Left cardiac atrium (tissue), 4 donors: ENCODE measurements around the gene HMBS. TPM values are rescaled to one million over a fixed set of nuclear protein-coding genes. Genes with fewer than 3 reads are reported as not detected.
A peak's percentile ranks its signal among the peaks of the same experiment; 100 is the strongest.
"Not testable (repeated sequence)": the region's sequence is repeated elsewhere in the genome, so short reads cannot be mapped to it uniquely, and the experiment has no call there.

Experiments used
- ATAC-seq, 2 donors: fragments of 200-7000 bp; cut with Tn5 transposase; one replicate each; pipeline ENCODE4 v1.9.1; 2020; ENCODE audit warnings: mild to moderate bottlenecking in 2 of 2, moderate library complexity in 2 of 2
- DNase-seq: peaks from one replicate; pipeline ENCODE4 v3.0.0-alpha.2; 2020
- intact Hi-C, 2 donors: fragments of 100-400 bp; cut with DNase I; formaldehyde crosslinking; loops; one replicate each; pipeline versions ENCODE4 v1.14.1 to v1.15.1; 2022 to 2023
- total RNA-seq, 2 donors: library from RNA; stranded (reverse); fragmentation: NEBNext Ultra II Directional; extraction: Animal tissue kit (Norgen Biotek cat#: 25700); gene quantifications; one replicate each; pipeline ENCODE4 v1.2.1, GENCODE V29; 2021
- donor health status: DM: no; HTN: yes; CAD: no.
- donor health status: DM: no; HTN: yes; CAD: no; lungs with severe emphysema.
- donor health status: DM: yes; HTN: yes; CAD: no.
- donor health status: Dilated cardiomyopathy.

The HMBS gene
- total RNA-seq, 2 donors from 2014 or later, result 19.8 to 23.2 TPM

DNA sequence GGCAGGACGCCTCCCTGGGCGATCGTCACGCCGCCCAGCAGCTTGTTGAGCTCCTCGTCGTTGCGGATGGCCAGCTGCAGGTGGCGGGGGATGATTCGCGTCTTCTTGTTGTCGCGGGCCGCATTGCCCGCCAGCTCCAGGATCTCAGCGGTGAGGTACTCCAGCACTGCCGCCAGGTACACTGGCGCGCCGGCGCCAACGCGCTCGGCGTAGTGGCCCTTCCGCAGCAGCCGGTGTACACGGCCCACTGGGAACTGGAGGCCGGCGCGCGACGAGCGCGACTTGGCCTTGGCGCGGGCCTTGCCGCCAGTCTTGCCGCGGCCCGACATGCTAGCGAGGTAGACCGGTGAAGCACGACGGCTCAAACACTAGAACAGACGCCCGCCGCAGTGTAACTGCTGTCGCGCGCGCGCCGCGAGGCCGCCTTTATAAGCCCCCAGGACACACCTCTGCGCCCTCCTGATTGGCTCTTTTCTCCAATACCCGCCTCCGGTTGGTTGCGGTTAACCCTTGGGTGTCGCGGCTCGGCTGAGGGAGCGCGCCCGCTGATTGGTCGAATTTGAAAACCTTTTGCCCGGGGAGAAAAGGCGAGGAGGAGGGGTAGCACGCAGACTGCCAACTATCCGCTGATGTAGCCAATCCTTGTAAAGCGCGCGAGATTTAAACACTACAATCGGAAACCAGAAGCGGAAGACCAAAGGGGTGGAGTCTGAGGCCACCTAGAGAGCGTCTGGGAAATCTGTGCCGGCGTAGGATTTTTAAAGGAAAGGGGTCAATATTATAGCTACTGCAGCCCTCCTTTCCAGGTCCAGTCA, 10.6 kb downstream of the HMBS start:
- DNase-seq, result peak; percentile 99
- ATAC-seq, result peak; percentile 96
- intact Hi-C loops, result no loop called here

DNA sequence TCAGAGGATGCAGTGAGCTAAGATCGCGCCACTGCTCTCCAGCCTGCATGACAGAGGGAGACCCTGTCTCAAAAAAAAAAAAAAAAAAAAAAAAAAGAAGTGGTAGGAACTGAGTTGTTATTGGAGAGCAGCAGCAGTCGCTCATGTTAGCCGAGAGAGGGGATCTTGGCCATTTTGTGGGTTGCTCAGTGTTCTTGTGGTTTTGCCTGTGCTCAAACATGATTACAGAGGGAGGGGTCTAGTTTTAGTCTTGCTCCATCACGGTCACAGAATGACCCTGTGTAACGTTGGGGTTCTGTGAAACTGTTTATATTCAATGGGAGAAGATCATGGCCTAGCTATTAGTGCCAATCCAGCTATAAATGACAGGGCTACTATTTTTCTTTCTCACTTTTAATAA, 15.0 kb downstream of the HMBS start:
- intact Hi-C loops, result no loop called here
- DNase-seq (no peak), ATAC-seq (no peak)

DNA sequence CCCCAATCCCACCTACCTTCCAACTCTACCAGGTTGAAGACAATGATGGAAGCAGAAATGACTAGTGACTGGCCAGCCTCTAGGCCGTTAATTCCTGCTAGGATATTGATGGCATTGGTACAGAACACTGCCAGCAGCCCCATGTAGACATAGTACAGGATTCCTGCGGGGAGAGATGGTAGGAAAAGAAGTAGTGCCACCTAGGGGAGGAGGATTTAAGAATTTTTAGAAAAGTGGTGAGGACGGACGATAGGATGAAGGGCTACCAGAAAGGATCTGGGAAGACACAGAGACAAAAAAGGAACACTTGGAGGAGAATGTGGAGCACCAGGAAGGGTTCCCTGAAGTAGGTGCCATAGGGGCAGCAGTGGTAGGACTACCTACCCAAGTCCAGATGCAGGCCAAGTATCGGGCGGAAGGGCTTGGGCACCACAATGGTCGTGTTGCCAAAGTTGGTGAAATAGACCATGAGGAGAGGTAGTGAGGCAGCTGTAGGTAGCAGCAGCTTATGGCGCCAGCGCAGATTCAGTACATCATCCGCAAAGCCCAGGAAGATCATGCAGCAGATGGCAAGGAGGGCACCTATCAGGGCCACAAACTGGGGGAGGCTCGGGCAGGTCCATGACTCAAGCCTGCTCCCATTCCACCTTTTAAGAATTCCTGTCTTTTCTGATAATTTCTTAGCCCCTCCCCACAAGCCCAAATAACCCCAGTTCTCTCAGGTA, 15.7 kb downstream of the HMBS start:
- DNase-seq (no peak), ATAC-seq (no peak)
- intact Hi-C loops, result no loop called here

DNA sequence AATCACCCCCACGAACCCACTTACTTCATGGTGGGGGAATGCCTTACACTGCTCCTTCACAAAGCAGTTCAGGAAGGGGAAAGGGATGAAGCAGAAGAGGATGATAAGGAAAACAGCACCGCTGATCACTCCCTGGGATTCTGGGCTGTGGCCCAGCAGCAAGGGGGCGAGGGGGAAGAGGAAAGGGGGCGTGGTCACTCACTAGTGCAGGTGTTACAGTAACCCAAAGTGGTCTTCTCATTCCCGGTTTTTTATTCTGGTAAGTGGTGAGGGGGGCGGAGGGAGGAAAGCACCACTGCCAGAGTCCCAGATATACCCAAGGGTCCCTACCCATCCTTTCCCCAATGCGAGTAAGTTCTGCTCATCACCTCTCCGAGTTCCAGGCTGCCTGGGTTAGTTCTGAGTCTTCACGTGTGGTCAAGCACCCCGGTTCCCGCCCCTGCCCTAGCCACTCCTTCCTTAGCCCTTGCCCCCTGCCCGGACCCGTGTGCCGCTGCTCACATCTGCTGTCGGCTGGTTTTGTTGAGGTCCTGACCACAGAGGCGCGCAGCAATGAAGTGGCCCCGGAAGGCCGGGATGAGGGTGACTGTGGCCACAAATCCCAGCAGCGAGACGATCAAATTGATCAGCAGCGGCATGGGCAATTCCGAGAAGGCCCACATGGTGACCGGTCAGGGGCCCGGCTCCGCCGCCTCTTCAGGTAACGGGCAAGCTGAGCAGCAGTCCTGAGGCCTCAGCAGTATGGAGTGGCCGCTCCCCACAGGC, 16.5 kb downstream of the HMBS start:
- DNase-seq (no peak), ATAC-seq (peak; percentile 14 to 23)
- intact Hi-C loops, result no loop called here

DNA sequence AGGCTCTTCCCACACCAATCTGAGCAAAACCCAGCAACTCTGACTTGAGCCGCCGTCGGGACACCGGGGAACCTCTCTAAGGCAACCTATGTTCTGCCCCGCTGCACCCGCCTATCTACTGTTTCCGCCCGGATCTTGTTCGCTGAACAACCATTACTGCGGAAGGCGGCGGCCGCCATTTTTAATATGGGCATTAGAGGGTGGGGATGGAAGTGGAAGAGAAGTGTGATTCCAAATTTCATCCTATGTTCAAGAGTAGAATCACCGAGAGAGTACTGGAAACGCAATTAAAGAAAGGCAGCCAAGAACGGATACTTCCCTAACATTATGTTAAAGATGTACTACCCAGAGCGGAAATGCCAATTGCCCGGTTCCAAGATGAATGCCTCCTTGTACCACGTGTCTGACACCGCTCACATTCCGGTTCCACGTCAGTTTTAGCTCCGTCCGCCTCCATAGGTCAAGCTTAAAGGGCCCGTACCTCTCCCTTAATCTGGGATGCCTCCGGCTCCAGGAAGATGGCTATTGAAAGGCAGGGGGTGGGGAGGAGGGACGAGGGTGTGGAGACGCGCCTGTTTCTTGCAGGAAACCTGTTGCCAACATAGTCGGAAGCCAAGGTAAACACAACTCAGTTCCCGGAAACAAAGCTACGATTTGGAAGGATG, 17.2 kb downstream of the HMBS start, which contains the start of gene DPAGT1:
DPAGT1 (minus strand) TSS at position 95 of the 665 bp plus-strand sequence. CDS start 198 bp downstream, outside the sequence.
- intact Hi-C loops, result no loop called here
- ATAC-seq, result peak; percentile 95 to 96
- DNase-seq, result peak; percentile 91

DNA sequence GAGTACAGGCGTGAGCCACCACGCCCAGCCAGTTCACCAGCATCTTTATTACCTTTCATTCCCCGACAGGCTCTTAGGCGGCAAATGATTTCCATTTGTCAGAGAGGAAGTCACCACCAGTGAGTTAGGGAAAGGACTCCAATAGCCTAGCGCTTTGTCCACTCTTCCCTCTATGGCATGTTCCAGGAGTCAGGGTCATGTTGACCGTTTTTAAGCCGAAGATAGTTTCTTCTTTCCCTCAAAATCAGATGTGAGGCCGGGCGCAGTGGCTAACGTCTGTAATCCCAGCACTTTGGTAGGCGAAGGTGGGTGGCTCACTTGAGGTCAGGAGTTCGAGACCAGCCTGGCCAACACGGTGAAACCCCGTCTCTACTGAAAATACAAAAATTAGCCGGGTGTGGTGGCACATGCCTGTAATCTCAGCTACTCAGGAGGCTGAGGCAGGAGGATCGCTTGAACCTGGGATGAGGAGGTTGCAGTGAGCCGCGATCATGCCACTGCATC, 18.5 kb downstream of the HMBS start:
- intact Hi-C loops, DNase-seq, ATAC-seq: not testable (repeated sequence)

DNA sequence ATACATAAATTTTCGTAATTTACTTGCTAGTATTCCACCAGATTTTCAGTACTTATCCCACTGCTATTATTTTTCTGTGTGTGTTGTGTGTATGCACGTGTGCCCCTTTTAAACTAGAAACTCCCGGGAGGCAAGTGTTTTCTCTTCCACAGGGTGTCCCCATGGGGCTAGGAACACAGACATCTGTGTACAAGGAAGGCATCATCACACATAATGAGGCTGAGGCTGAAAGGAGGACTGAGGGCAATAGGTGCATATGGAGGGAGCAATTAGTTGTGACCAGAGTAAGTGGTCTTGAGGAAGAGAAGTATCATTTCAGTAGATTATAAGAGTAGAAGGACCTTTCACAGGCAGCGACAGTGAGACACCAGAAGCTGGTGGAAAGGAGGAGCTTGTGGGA, 19.1 kb downstream of the HMBS start:
- DNase-seq (no peak), ATAC-seq (no peak)
- intact Hi-C loops, result no loop called here

DNA sequence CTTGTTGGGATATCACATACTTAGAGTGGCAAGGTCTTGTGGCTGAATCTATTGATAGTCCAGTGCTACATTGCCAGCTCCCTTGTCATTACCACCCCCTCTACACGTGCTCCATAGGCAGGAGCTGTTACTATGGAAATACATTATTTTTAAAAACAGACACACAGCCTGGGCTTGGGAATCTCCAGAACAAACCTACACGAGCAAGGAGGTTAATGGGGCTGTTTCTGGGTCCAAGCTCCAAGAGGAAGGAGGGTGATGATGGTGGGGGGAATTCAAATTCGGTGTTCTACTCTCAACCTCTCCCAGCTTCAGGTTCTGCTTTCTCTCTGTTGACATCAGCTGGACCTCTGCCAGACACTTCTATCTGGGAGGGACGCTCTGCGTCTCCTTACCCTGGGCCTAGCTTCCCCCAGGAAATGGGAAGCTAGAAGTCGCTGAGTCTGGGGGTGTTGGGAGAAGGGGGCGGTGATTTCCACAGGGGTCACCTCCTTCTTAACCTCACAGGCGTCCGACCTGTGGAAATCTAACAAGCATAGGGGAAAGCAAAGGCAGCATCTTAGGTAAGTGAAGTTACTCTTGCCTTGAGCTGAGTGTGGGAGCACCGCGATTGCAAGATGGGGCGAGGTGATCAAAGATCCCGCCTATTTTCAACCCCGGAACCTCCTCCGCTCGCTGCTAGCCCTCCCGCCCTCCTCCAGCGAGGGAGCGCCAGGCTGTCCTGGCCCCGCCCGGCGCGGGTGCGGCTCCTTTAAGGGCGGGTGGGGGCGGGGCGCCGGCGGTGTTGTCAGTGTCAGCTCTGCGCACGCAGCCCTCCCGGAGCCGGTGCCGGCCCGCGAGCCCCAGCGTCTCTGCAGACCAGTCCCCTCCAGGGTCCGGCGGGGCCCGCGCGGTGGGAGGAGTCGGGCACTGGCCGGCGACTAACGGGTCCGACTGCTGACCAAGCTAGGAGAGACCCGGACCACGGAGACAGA, 22.2 kb downstream of the HMBS start, which contains the start of gene C2CD2L:
C2CD2L (plus strand) TSS at position 781 of the 974 bp plus-strand sequence. CDS start 398 bp downstream, outside the sequence.
- peak; percentile 93 for DNase-seq
- ATAC-seq, result peak; percentile 95 to 96
- intact Hi-C loops, result no loop called here

DNA sequence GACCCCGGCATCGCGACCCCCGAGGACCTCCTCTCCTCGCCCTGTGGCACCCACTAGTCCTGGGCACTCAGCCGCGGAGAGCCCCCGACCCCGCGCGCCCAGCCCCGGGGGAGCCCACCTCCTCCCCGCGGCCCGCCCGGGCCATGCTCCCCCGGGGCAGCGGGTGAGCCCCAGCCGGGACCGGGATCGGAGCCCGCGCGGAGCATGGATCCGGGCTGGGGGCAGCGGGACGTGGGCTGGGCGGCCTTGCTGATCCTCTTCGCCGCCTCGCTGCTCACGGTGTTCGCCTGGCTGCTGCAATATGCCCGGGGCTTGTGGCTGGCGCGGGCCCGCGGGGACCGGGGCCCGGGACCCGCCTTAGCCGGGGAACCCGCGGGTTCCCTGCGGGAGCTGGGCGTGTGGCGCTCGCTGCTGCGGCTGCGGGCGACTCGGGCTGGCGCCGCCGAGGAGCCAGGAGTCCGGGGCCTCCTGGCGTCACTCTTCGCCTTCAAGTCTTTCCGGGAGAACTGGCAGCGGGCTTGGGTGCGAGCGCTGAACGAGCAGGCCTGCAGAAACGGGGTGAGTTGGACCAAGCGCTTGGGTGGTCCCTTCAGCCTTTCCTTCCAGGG, 23.0 kb downstream of the HMBS start:
- ATAC-seq (peak; percentile 32 to 44), DNase-seq (no peak)
- intact Hi-C loops, result no loop called here

DNA sequence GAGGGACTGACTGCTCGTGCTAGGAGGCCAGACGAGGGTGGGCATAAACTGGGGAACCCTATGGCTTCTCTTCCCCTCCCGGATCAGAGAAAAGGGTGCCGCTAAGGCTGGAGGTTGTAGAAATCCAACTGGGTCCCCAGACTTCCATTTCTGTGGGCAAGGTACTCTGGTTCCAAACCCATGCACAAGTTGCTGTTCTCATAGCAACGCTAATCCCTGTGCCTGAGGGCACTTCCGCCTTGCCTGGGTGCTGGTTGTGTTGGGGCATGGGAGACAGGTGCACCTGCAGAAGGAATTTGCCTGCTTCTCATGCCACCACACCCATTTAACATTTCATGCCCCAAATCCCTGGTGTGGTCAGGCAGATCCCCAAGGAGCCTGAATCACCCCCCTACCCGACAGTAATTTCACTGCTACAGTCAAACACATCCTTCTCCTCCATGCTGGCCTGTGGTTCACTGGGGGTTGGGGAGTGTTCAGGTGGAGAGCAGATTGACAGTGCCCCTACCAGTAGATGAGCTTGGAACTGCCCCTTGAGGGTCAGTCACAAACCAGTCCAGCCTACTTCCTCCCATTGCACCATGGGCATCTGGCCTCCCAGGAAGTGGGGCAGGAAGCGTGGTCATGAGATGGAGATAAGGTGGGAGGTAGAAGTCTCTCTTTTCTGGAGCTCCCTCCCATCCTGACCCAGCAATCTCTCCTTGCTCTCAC, 23.6 kb downstream of the HMBS start:
- DNase-seq (no peak), ATAC-seq (no peak)
- intact Hi-C loops, result no loop called here

DNA sequence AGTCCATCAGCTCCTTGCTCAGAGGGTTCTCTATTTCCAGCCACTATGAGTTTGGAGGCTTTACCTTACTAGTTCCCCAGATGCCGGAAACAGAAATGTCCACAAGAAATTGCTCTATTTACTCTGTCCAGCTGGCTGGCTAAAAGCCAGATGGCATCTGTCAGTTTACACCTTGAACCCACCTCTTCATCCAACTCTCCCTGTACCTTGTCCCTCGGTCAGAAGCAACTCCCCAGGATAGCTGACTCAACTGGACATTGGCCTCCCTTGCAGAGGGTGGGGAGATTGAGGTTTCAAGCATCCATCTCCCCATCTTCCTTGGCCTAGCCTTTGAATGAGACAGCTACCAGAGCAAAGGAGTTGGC, 24.2 kb downstream of the HMBS start:
- no peak for ATAC-seq
- no peak for DNase-seq
- intact Hi-C loops, result no loop called here

DNA sequence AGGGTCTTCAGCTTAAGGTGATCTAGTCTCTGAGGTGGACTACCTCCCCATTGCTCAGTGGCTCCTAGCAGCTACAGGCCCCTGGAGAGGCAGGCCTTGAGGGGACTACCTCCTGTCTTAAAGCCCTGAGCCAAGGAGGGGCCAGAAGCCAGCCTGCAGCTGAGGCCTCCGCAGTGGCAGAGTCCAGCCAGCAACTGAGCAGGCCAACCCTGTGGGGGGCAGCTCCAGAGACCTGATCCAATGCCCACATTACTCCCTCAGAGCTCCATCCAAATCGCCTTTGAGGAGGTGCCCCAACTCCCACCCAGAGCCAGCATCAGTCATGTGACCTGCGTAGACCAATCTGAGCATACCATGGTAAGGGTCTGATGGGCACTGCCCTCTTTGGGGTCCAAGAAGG, 25.2 kb downstream of the HMBS start:
- DNase-seq, result no peak
- intact Hi-C loops, result no loop called here
- ATAC-seq, result no peak

DNA sequence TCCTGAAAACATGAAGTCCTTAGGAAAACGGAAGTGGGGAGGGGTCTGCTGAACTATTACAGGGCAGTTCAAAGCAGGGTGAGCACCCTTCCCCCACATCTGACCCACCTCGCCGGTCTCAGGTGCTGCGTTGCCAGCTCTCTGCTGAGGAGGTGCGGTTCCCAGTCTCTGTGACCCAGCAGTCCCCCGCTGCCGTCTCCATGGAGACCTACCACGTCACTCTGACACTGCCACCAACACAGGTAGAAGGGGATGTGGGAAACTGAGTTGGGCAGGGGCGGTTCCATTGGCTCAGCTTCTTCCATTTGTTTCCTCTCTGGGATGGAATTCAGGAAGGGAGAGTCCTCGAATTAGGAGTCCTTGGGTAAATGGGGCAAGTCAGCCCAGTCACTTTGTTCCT, 25.8 kb downstream of the HMBS start:
- intact Hi-C loops, result no loop called here
- no peak for DNase-seq
- ATAC-seq, result no peak

DNA sequence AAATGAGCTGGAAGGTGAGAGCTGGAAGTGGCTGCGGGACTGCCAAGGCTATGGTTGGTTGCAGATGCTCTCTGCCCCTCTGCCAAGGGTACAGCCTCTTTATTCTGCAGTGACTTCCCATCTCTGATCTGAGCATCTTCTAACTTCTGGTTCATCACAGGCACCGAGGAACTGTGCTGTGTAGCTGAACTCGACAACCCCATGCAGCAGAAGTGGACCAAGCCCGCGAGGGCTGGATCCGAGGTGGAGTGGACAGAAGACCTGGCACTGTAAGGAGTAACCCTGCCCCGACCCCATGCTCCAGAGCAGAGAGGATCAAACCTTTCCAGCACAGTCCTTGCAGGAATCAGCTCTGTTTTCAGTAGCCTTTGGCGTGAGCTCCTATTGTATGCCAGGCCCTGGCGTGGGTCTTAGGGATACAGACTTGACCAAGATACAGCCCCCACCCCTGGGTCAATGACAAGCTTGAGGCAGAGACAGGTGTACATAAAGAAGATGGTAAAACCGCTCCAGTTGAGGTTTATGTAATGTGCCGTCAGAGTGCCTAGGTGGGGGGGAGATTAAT, 26.8 kb downstream of the HMBS start:
- intact Hi-C loops, result no loop called here
- no peak for DNase-seq
- ATAC-seq, result no peak

DNA sequence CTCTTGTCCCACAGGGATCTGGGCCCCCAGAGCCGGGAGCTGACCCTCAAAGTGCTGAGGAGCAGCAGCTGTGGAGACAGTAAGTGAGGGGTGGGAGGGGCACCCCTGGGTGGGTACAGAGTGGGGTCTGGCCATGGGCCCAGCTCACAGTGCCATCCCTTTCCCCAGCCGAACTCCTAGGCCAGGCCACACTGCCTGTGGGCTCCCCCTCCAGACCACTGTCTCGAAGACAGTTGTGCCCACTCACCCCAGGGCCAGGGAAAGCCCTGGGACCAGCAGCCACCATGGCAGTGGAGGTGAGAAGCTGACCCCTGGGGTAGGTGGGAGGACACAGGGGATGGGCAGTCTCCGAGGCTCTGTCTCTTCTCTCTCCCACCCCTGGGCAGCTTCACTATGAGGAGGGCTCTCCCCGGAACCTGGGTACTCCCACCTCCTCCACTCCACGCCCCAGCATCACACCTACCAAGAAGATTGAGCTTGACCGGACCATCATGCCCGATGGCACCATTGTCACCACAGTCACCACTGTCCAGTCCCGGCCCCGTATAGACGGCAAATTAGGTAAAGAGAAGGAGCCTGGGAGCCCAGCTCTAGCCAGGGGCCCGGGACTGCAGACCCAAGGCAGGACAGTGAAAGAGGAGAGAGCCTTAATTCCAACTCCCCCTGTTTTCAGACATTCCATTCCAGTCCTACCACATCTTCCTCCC, 27.8 kb downstream of the HMBS start:
- intact Hi-C loops, result no loop called here
- DNase-seq, result no peak

DNA sequence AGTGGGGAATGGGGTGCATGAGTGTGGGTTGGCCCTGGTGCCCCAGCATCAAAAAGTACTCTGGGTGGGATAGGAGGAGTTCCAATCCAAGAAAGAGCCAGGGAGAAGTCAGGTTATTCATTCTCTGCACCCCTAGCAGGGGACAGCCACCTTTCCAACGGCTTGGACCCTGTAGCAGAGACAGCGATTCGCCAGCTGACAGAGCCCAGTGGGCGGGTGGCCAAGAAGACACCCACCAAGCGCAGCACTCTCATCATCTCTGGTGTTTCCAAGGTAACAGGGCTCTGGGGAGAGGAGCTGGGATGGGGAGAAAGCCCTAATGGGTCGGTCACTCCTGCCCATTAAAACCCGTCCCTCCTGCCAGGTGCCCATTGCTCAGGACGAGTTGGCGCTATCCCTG, 29.0 kb downstream of the HMBS start:
- DNase-seq (no peak), ATAC-seq (no peak)
- intact Hi-C loops, result no loop called here

More for the DNA sequence above, 27.8 kb downstream of the HMBS start:
- no peak for ATAC-seq
